ENCODE results near the gene ZAR1L.
"Not testable (repeated sequence)": the region's sequence is repeated elsewhere in the genome, so short reads cannot be mapped to it uniquely, and the experiment has no call there.

Gene ZAR1L, protein sequence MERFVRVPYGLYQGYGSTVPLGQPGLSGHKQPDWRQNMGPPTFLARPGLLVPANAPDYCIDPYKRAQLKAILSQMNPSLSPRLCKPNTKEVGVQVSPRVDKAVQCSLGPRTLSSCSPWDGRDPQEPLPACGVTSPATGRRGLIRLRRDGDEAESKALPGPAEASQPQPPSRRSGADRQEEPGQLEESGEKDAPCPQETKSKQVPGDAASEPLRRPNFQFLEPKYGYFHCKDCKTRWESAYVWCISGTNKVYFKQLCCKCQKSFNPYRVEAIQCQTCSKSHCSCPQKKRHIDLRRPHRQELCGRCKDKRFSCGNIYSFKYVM

GRCh38 chr13:32315238-32316027 lies at the start of gene ZAR1L, which contains the start of gene BRCA2:
Gene ZAR1L (minus strand): TSS chr13:32315363. CDS start chr13:32311925, 3,438 bp downstream.
Gene BRCA2 (plus strand): TSS chr13:32315508. CDS start chr13:32316461, 953 bp downstream.
- peak; percentile 73 to 75 for DNase-seq (ENCODE audit: low read depth in 2 of 2)

DNA sequence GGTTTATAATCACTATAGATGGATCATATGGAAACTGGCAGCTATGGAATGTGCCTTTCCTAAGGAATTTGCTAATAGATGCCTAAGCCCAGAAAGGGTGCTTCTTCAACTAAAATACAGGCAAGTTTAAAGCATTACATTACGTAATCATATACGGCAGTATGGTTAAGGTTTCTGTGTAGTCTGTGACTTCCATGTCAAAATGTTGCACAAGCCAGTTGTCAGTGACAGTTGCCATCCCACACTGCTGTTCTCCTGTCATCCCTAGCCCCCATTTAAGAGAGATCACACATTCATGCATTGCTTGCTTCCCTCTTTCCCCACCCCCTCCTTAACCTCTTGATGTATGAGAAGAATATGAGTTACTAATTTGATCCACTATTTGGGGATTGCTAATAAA lies 47.4 kb upstream of the ZAR1L start:
- no peak for DNase-seq (ENCODE audit: low read depth in 2 of 2)

GRCh38 chr13:32355935-32356334 lies 40.8 kb upstream of the ZAR1L start:
- not testable (repeated sequence) for DNase-seq (ENCODE audit: low read depth in 2 of 2)

GRCh38 chr13:32354040-32354439 lies 38.9 kb upstream of the ZAR1L start:
- no peak for DNase-seq (ENCODE audit: low read depth in 2 of 2)

DNA sequence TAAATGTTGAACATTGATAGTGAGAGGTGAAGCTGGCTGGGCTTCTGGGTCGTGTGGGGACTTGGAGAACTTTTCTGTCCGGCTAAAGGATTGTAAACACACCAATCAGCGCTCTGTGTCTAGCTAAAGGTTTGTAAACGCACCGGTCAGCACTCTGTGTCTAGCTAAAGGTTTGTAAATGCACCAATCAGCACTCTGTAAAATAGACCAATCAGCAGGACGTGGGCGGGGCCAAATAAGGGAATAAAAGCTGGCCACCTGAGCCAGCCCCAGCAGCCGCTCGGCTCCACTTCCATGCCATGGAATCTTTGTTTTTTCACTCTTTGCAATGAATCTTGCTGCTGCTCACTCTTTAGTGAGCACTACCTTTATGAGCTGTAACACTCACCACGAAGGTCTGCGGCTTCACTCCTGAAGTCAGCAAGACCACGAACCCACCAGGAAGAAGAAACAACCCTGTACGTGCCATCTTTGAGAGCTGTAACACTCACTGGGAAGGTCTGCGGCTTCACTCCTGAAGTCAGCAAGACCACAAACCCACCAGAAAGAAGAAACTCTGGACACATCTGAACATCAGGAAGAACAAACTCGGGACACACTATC lies 35.8 kb upstream of the ZAR1L start:
- not testable (repeated sequence) for DNase-seq (ENCODE audit: low read depth in 2 of 2)

GRCh38 chr13:32347651-32348050 lies 32.5 kb upstream of the ZAR1L start:
- no peak for DNase-seq (ENCODE audit: low read depth in 2 of 2)

DNA sequence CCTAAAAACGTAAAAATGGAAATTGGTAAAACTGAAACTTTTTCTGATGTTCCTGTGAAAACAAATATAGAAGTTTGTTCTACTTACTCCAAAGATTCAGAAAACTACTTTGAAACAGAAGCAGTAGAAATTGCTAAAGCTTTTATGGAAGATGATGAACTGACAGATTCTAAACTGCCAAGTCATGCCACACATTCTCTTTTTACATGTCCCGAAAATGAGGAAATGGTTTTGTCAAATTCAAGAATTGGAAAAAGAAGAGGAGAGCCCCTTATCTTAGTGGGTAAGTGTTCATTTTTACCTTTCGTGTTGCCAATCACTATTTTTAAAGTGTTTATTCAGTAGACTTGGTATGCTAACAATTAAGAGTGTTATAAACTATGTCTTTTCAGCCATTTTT lies 25.8 kb upstream of the ZAR1L start:
- DNase-seq (ENCODE audit: low read depth in 2 of 2), result no peak

DNA sequence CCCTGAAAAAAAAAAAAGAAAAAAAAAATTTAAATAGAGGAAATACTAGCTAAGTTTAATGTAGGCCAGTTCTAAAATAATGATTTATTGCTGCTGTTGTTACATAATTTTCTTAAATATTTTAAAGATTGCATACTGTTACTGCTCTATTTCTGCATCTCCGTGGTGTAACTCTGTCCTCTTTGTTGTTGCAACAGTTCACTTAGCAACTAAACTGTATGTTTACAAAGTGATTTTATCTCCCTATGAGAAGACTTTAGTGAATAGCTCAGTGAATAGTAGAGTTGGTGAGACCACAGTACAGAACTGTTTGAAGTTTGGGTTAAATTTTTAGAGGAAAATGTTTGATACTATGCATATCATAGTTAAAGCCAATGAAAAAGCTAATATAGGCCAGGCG lies 19.5 kb upstream of the ZAR1L start:
- no peak for DNase-seq (ENCODE audit: low read depth in 2 of 2)

- no peak for DNase-seq (ENCODE audit: low read depth in 2 of 2)
Observed at GRCh38 chr13:32330441-32330840, 15.3 kb upstream of the ZAR1L start.

- DNase-seq (ENCODE audit: low read depth in 2 of 2), result no peak
Observed at GRCh38 chr13:32323912-32324311, 8.7 kb upstream of the ZAR1L start.

DNA sequence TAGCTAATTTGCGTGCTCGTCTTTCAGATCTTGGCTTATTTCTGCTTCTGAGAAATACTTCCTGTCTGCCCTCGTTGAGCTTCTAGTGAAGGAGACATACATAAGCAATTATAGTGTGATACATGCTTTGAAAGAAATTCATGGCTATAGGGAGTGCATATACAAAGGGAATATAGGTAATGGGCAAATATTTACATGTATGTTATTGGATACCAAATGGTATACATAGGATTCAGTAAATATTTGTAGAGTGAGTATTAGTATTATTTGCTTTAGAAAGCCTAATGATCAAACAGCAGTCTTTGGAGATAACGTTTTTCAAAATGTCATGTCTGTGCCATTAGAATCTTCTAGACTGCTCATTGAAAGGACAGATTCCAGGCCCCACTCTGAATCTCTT lies 5.4 kb upstream of the ZAR1L start:
- no peak for DNase-seq (ENCODE audit: low read depth in 2 of 2)

DNA sequence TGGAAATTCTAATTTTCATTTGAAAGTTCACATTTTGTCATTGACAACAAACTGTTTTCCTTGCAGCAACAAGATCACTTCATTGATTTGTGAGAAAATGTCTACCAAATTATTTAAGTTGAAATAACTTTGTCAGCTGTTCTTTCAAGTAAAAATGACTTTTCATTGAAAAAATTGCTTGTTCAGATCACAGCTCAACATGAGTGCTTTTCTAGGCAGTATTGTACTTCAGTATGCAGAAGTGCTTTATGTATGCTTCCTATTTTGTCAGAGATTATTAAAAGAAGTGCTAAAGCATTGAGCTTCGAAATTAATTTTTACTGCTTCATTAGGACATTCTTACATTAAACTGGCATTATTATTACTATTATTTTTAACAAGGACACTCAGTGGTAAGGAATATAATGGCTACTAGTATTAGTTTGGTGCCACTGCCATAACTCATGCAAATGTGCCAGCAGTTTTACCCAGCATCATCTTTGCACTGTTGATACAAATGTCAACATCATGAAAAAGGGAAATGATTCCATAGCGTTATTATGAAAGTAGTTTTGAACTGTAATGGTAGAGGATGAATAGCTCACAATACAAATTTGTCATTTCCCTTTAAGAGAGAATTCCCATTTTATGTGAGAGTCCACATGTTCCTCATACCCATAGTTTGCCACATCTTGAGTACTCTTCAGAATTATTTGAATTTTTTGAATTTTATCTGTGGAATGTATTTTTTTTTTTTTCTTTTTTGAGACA lies 2.7 kb upstream of the ZAR1L start:
- DNase-seq (ENCODE audit: low read depth in 2 of 2), result no peak

DNA sequence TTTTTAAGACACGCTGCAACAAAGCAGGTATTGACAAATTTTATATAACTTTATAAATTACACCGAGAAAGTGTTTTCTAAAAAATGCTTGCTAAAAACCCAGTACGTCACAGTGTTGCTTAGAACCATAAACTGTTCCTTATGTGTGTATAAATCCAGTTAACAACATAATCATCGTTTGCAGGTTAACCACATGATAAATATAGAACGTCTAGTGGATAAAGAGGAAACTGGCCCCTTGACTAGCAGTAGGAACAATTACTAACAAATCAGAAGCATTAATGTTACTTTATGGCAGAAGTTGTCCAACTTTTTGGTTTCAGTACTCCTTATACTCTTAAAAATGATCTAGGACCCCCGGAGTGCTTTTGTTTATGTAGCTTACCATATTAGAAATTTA lies 1.3 kb upstream of the ZAR1L start:
- no peak for DNase-seq (ENCODE audit: low read depth in 2 of 2)

- peak in 1 of 2 donors; percentile 3 for DNase-seq (ENCODE audit: low read depth in 2 of 2)
Observed at GRCh38 chr13:32316028-32316339, 821 bp upstream of the ZAR1L start.

DNA sequence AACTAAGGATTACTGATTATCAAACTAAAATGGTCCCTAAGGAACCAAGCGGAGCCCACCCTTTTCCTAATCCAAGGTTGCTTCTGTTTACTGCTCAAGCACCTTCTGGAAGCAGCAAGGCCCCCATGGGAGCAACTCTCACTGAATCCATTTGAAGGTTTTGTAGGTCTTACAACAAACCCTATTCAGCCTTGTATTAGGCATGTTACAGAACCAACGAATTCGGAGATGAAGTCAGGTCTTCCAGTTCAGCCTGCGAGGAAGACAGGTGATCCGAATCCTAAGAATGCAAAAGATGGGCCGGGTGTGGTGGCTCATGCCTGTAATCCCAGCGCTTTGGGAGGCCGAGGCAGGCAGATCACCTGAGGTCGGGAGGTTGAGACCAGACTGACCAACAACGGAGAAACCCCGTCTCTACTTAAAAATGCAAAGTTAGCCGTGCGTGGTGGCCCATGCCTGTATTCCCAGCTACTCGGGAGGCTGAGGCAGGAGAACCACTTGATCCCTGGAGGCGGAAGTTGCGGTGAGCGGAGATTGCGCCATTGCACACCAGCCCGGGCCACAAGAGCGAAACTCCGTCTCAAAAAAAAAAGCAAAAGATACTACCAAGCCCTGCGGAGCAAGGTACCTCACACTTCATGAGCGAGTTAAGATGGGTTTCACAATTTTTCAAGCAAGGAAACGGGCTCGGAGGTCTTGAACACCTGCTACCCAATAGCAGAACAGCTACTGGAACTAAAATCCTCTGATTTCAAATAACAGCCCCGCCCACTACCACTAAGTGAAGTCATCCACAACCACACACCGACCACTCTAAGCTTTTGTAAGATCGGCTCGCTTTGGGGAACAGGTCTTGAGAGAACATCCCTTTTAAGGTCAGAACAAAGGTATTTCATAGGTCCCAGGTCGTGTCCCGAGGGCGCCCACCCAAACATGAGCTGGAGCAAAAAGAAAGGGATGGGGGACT lies 609 bp downstream of the ZAR1L start:
- peak; percentile 39 to 55 for DNase-seq (ENCODE audit: low read depth in 2 of 2)

DNA sequence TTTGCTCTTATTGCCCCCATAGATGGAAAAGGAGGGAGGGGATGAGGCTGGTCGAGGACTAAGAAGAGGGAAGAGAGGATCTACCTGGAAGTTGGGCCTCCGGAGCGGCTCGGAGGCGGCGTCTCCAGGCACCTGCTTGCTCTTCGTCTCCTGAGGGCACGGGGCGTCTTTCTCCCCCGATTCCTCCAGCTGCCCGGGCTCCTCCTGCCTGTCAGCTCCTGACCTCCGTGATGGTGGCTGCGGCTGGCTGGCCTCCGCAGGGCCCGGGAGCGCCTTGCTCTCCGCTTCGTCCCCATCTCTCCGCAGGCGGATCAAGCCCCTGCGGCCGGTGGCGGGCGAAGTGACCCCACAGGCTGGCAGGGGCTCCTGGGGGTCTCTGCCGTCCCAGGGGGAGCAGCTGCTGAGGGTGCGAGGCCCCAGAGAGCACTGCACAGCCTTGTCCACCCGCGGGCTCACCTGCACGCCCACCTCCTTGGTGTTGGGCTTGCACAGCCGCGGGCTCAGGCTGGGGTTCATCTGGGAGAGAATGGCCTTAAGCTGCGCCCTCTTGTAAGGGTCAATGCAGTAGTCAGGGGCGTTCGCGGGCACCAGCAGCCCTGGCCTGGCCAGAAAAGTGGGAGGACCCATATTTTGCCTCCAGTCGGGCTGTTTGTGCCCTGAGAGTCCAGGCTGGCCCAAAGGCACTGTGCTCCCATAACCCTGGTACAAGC lies 3.8 kb downstream of the ZAR1L start:
- DNase-seq (ENCODE audit: low read depth in 2 of 2), result no peak

DNA sequence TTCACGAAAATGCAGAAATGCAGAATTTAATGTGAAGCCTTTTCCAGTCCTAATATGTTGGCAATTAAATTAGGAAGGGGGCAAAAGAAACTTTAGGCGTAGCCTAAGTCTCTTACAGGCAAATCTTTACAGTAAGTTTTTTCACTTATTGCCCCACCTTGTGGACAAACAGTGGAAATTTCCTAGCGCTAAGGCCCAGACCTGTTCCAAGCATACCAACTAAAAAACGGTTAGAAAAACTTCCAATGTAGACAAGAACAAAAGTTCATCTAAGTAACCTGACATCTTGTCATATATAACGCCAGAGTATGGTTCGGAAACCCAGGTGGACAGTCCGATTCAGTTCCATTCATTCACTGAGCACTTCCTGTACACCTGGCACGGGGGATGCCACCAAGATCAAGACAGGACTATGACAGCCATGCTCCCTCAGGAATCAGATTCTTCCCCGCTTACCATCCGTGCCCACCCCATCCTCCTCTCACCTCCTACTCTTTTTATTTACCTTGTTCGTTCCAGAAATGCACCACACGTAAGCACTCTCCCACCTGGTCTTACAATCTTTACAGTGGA lies 4.9 kb downstream of the ZAR1L start:
- no peak for DNase-seq (ENCODE audit: low read depth in 2 of 2)

DNA sequence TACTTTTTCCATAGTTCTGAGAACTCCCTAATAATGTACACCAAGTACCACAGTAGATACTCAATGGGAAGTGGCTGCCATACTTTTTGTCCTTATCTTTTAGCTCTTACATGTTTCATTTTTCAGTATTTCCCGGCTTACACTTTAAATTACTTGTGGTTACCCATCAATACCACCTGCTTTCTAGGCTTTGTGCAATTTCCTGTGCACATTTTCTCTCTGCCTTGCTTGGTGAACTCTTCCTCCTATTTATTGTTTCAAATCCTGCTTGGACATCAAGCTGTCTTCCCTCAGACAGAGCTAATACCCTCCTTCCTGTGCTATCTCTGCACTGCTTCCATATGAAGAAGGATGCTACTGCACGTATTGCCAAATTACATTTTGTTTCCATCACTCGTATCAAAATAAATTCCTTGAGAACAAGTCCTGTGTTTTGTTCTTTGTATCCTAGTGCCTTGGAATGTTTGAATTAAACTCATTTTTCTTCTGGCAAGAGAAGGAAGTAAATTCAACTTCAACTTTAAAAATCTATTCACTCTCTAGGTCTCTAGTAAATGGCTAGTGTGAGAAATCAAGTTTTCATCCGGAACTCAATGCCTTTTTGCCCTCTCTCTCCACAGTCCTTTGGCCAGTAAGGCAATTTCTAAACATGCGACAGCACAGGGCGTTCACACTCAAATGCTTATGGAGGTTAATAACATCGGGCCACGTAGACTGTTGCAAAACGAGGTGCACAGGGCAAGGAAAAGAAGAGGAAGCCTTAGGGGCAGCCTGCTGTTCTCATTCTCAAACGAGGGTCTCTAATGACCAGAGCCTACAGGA lies 5.6 kb downstream of the ZAR1L start:
- no peak for DNase-seq (ENCODE audit: low read depth in 2 of 2)

DNA sequence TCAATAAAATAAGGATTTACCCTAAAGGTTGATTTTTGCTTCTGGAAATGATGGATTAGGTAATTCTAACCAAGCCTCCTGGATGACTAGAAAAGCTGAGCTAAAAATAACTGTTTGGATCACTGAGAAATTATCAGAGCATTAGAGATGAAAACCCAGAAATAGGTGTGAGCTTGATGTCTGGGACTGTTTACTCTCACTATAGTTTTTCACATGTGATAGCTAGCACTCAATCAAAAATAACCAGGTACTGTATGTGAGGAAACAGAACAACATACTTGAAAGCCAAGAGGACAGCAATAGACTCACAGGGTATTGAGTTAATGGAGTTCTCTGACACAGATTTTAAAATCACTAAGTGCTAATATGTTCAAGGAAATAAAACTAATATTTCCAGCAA lies 9.5 kb downstream of the ZAR1L start:
- DNase-seq (ENCODE audit: low read depth in 2 of 2), result no peak

All from activated CD8-positive, alpha-beta memory T cell treated with anti-CD3 and anti-CD28 coated beads for 4 hours (primary cell).